Neural progenitor cell (in vitro differentiated cells): ENCODE measurements around the gene DUSP2. TPM values are rescaled to one million over a fixed set of nuclear protein-coding genes. Genes with fewer than 3 reads are reported as not detected.

Experiments
- DNase-seq: peaks from one replicate; pipeline ENCODE4 v3.0.0-alpha.2; 2016; ENCODE audit warnings: low spot score
- H2AFZ ChIP-seq: fragments of 200-600 bp; sonication (generic); replicated peaks from 2 replicates; pipeline ENCODE4 v1.6.1; 2016; ENCODE audit warnings: antibody characterized with exemption
- H3F3A ChIP-seq: fragments of 200-600 bp; sonication (generic); 2 replicates; pipeline ENCODE4 v1.6.1; 2016; ENCODE audit warnings: antibody characterized with exemption, low read depth
- H3K27ac ChIP-seq: fragments of 200-600 bp; sonication (generic); 2 replicates; pipeline ENCODE4 v1.5.1; 2016; ENCODE audit warnings: mild to moderate bottlenecking
- H3K27me3 ChIP-seq: fragments of 200-600 bp; sonication (generic); 2 replicates; pipeline ENCODE4 v1.6.1; 2016; ENCODE audit warnings: mild to moderate bottlenecking, moderate library complexity
- H3K36me3 ChIP-seq: fragments of 200-600 bp; sonication (generic); 2 replicates; pipeline ENCODE4 v1.5.1; 2016
- H3K4me1 ChIP-seq: fragments of 200-600 bp; sonication (generic); 2 replicates; pipeline ENCODE4 v1.6.1; 2016; ENCODE audit warnings: mixed run types
- H3K4me2 ChIP-seq: fragments of 200-600 bp; sonication (generic); 2 replicates; pipeline ENCODE4 v1.6.1; 2016
- H3K4me3 ChIP-seq: fragments of 200-600 bp; sonication (generic); 2 replicates; pipeline ENCODE4 v1.5.1; 2016
- H3K79me2 ChIP-seq: fragments of 200-600 bp; sonication (generic); 2 replicates; pipeline ENCODE4 v1.6.1; 2016; ENCODE audit warnings: low read depth
- H3K9ac ChIP-seq: fragments of 200-600 bp; sonication (generic); 2 replicates; pipeline ENCODE4 v1.6.1; 2016
- H3K9me3 ChIP-seq: fragments of 200-600 bp; sonication (generic); 2 replicates; pipeline ENCODE4 v1.5.1; 2016; ENCODE audit warnings: low read depth
- H4K20me1 ChIP-seq: fragments of 200-600 bp; sonication (generic); 2 replicates; pipeline ENCODE4 v1.6.1; 2016; ENCODE audit warnings: low read depth
- H3K27ac Mint-ChIP-seq: 3 replicates; pipeline ENCODE4 v1.8.0; 2021; ENCODE audit warnings: mixed read lengths
- H3K27me3 Mint-ChIP-seq: 2 replicates; pipeline ENCODE4 v1.8.0; 2022; ENCODE audit warnings: low read depth, mild to moderate bottlenecking, inconsistent platforms, moderate library complexity, mixed read lengths; ENCODE audit not compliant: insufficient read depth
- H3K36me3 Mint-ChIP-seq: 3 replicates; pipeline ENCODE4 v1.8.0; 2021; ENCODE audit warnings: mixed read lengths
- H3K4me1 Mint-ChIP-seq: 3 replicates; pipeline ENCODE4 v1.8.0; 2021; ENCODE audit warnings: mixed read lengths
- H3K4me3 Mint-ChIP-seq: 3 replicates; pipeline ENCODE4 v1.8.0; 2021; ENCODE audit warnings: mild to moderate bottlenecking, moderate library complexity, mixed read lengths
- H3K9me3 Mint-ChIP-seq: 3 replicates; pipeline ENCODE4 v1.8.0; 2020; ENCODE audit warnings: mixed read lengths
- CTCF ChIP-seq: fragments of 200-600 bp; sonication (generic); IDR thresholded peaks from 2 replicates; pipeline ENCODE4 v1.5.1; 2017; ENCODE audit warnings: antibody characterized with exemption, mild to moderate bottlenecking
- EZH2 ChIP-seq: fragments of 200-600 bp; sonication (generic); IDR thresholded peaks from 2 replicates; pipeline ENCODE4 v1.6.1; 2017; ENCODE audit warnings: antibody characterized with exemption, mild to moderate bottlenecking, moderate library complexity
- EZH2phosphoT487 ChIP-seq: fragments of 200-600 bp; sonication (generic); IDR thresholded peaks from 2 replicates; pipeline ENCODE4 v1.6.1; 2017; ENCODE audit warnings: antibody characterized with exemption
- total RNA-seq: library from RNA; depleted of rRNA; stranded (reverse); fragments of >200 nt; gene quantifications from 2 replicates; pipeline ENCODE4 v1.2.3, GENCODE V29; 2015; ENCODE audit warnings: low replicate concordance

The DUSP2 gene
- total RNA-seq, 1 donor from 2014 or later, result not detected

GRCh38 chr2:96109361-96109680 lies 35.9 kb downstream of the DUSP2 start:
- Histone ChIP-seq H3K79me2 (no peaks in the 10 kb centered on the region), H3K27me3 (no peaks in the 10 kb centered on the region), H3K4me2 (peak overlapping the region; percentile 66), H3K4me3 (no peak overlapping the region), H2AFZ (peak overlapping the region; percentile 88), H3F3A (peaks cover 8% of the 10 kb centered on the region), H3K36me3 (no peaks in the 10 kb centered on the region), H3K4me1 (peaks cover 23% of the 10 kb centered on the region), H4K20me1 (no peaks in the 10 kb centered on the region), H3K9me3 (no peaks in the 10 kb centered on the region), H3K9ac (no peak overlapping the region), H3K27ac (no peak overlapping the region)
- TF ChIP-seq CTCF (no peak), EZH2phosphoT487 (no peak), EZH2 (no peak)
- Mint-ChIP-seq H3K4me1 (peaks cover 24% of the 10 kb centered on the region), H3K27ac (no peak overlapping the region), H3K36me3 (no peaks in the 10 kb centered on the region), H3K27me3 (peaks cover 11% of the 10 kb centered on the region), H3K4me3 (no peak overlapping the region), H3K9me3 (peaks cover 12% of the 10 kb centered on the region)
- DNase-seq, result no peak

- Mint-ChIP-seq H3K4me1 (peaks cover 24% of the 10 kb centered on the region), H3K27me3 (peaks cover 9% of the 10 kb centered on the region), H3K27ac (peak overlapping the region; percentile 66), H3K4me3 (no peak overlapping the region), H3K9me3 (peaks cover 12% of the 10 kb centered on the region), H3K36me3 (no peaks in the 10 kb centered on the region)
- DNase-seq, result peak; percentile 53
- peak overlapping the region; percentile 88 for H2AFZ ChIP-seq
- H3K9me3 ChIP-seq, result no peaks in the 10 kb centered on the region
- peak overlapping the region; percentile 66 for H3K4me2 ChIP-seq
- H3F3A ChIP-seq, result peaks cover 8% of the 10 kb centered on the region
- no peak overlapping the region for H3K27ac ChIP-seq
- TF ChIP-seq CTCF, result no peak
- TF ChIP-seq EZH2phosphoT487, result no peak
- TF ChIP-seq EZH2, result no peak
- peaks cover 19% of the 10 kb centered on the region for H3K4me1 ChIP-seq
- H4K20me1 ChIP-seq, result no peaks in the 10 kb centered on the region
- H3K27me3 ChIP-seq, result no peaks in the 10 kb centered on the region
- peak overlapping the region; percentile 11 for H3K4me3 ChIP-seq
- no peaks in the 10 kb centered on the region for H3K36me3 ChIP-seq
- no peaks in the 10 kb centered on the region for H3K79me2 ChIP-seq
- no peak overlapping the region for H3K9ac ChIP-seq
Observed at GRCh38 chr2:96108541-96109360, 36.5 kb downstream of the DUSP2 start.

- Histone ChIP-seq H3K4me2 (peak overlapping the region; percentile 66), H3K4me1 (peaks cover 23% of the 10 kb centered on the region), H2AFZ (peak overlapping the region; percentile 88), H3K79me2 (no peaks in the 10 kb centered on the region), H3K9ac (no peak overlapping the region), H3K9me3 (no peaks in the 10 kb centered on the region), H3K27me3 (no peaks in the 10 kb centered on the region), H4K20me1 (no peaks in the 10 kb centered on the region), H3F3A (peaks cover 8% of the 10 kb centered on the region), H3K36me3 (no peaks in the 10 kb centered on the region), H3K27ac (no peak overlapping the region), H3K4me3 (peak overlapping the region; percentile 11)
- TF ChIP-seq EZH2phosphoT487 (no peak), CTCF (no peak), EZH2 (no peak)
- Mint-ChIP-seq H3K4me1 (peaks cover 28% of the 10 kb centered on the region), H3K4me3 (no peak overlapping the region), H3K9me3 (peaks cover 12% of the 10 kb centered on the region), H3K27me3 (peaks cover 7% of the 10 kb centered on the region), H3K36me3 (no peaks in the 10 kb centered on the region), H3K27ac (no peak overlapping the region)
- DNase-seq, result peak; percentile 44
Observed at GRCh38 chr2:96108151-96108540, 37.1 kb downstream of the DUSP2 start.
